Measurements from ENCODE around the gene LEMD2.

Gene LEMD2

GRCh38 chr6:33828452-33828763 is 39.5 kb upstream of the LEMD2 start:
- no peak overlapping the region for H3K27ac ChIP-seq (ENCODE audit: low read length)
- peaks cover 13% of the 10 kb centered on the region; the same call in 1 of the 2 replicates for H3K27me3 ChIP-seq (ENCODE audit: insufficient read depth, low read length)
- H3K9ac ChIP-seq (ENCODE audit: low read depth, low read length), result no peak overlapping the region; the same call in 1 of the 2 replicates
- H3K36me3 ChIP-seq (ENCODE audit: insufficient read depth, low read depth, low read length), result no peaks in the 10 kb centered on the region
- H3K4me3 ChIP-seq (ENCODE audit: low read length), result peak overlapping the region; percentile 21; the same call in 1 of the 2 replicates
- peaks cover 1% of the 10 kb centered on the region for H3K9me3 ChIP-seq (ENCODE audit: insufficient read depth, low read depth, low read length)
- H3K4me1 ChIP-seq (ENCODE audit: insufficient read depth, low read length), result peaks cover 20% of the 10 kb centered on the region; the same call in 1 of the 2 replicates

GRCh38 chr6:33827546-33828451 is 38.9 kb upstream of the LEMD2 start:
- H3K4me3 ChIP-seq (ENCODE audit: low read length), result no peak overlapping the region
- H3K9ac ChIP-seq (ENCODE audit: low read depth, low read length), result no peak overlapping the region
- H3K36me3 ChIP-seq (ENCODE audit: insufficient read depth, low read depth, low read length), result no peaks in the 10 kb centered on the region
- H3K27ac ChIP-seq (ENCODE audit: low read length), result no peak overlapping the region
- H3K4me1 ChIP-seq (ENCODE audit: insufficient read depth, low read length), result peaks cover 23% of the 10 kb centered on the region; the same call in 1 of the 2 replicates
- no peaks in the 10 kb centered on the region for H3K9me3 ChIP-seq (ENCODE audit: insufficient read depth, low read depth, low read length)
- H3K27me3 ChIP-seq (ENCODE audit: insufficient read depth, low read length), result peaks cover 13% of the 10 kb centered on the region; the same call in 1 of the 2 replicates

- H3K36me3 ChIP-seq (ENCODE audit: insufficient read depth, low read depth, low read length), result no peaks in the 10 kb centered on the region
- H3K4me1 ChIP-seq (ENCODE audit: insufficient read depth, low read length), result peaks cover 25% of the 10 kb centered on the region; the same call in 1 of the 2 replicates
- H3K4me3 ChIP-seq (ENCODE audit: low read length), result no peak overlapping the region
- H3K9ac ChIP-seq (ENCODE audit: low read depth, low read length), result no peak overlapping the region
- H3K9me3 ChIP-seq (ENCODE audit: insufficient read depth, low read depth, low read length), result no peaks in the 10 kb centered on the region
- peaks cover 13% of the 10 kb centered on the region; the same call in 1 of the 2 replicates for H3K27me3 ChIP-seq (ENCODE audit: insufficient read depth, low read length)
- no peak overlapping the region for H3K27ac ChIP-seq (ENCODE audit: low read length)
These were observed 37.6 kb upstream of the LEMD2 start for GRCh38 chr6:33826537-33826936.

GRCh38 chr6:33824461-33825154 is 35.7 kb upstream of the LEMD2 start:
- Histone ChIP-seq H3K36me3 (ENCODE audit: insufficient read depth, low read depth, low read length) (no peaks in the 10 kb centered on the region), H3K27ac (ENCODE audit: low read length) (no peak overlapping the region), H3K4me1 (ENCODE audit: insufficient read depth, low read length) (peaks cover 25% of the 10 kb centered on the region; the same call in 1 of the 2 replicates), H3K9me3 (ENCODE audit: insufficient read depth, low read depth, low read length) (no peaks in the 10 kb centered on the region), H3K9ac (ENCODE audit: low read depth, low read length) (no peak overlapping the region), H3K27me3 (ENCODE audit: insufficient read depth, low read length) (no peaks in the 10 kb centered on the region; the same call in 1 of the 2 replicates), H3K4me3 (ENCODE audit: low read length) (no peak overlapping the region)

GRCh38 chr6:33823806-33824205 is 34.9 kb upstream of the LEMD2 start:
- peaks cover 20% of the 10 kb centered on the region; the same call in 1 of the 2 replicates for H3K4me1 ChIP-seq (ENCODE audit: insufficient read depth, low read length)
- H3K27me3 ChIP-seq (ENCODE audit: insufficient read depth, low read length), result no peaks in the 10 kb centered on the region; the same call in 1 of the 2 replicates
- no peaks in the 10 kb centered on the region for H3K36me3 ChIP-seq (ENCODE audit: insufficient read depth, low read depth, low read length)
- H3K9me3 ChIP-seq (ENCODE audit: insufficient read depth, low read depth, low read length), result no peaks in the 10 kb centered on the region
- H3K9ac ChIP-seq (ENCODE audit: low read depth, low read length), result no peak overlapping the region
- no peak overlapping the region for H3K27ac ChIP-seq (ENCODE audit: low read length)
- H3K4me3 ChIP-seq (ENCODE audit: low read length), result no peak overlapping the region

- no peaks in the 10 kb centered on the region for H3K9me3 ChIP-seq (ENCODE audit: insufficient read depth, low read depth, low read length)
- H3K36me3 ChIP-seq (ENCODE audit: insufficient read depth, low read depth, low read length), result no peaks in the 10 kb centered on the region
- no peak overlapping the region for H3K27ac ChIP-seq (ENCODE audit: low read length)
- no peak overlapping the region for H3K4me3 ChIP-seq (ENCODE audit: low read length)
- H3K9ac ChIP-seq (ENCODE audit: low read depth, low read length), result no peak overlapping the region
- H3K4me1 ChIP-seq (ENCODE audit: insufficient read depth, low read length), result peaks cover 10% of the 10 kb centered on the region; the same call in 1 of the 2 replicates
- no peaks in the 10 kb centered on the region; the same call in 1 of the 2 replicates for H3K27me3 ChIP-seq (ENCODE audit: insufficient read depth, low read length)
These were observed 33.9 kb upstream of the LEMD2 start for GRCh38 chr6:33822575-33823395.

- Histone ChIP-seq H3K4me3 (ENCODE audit: low read length) (no peak overlapping the region), H3K9ac (ENCODE audit: low read depth, low read length) (no peak overlapping the region), H3K36me3 (ENCODE audit: insufficient read depth, low read depth, low read length) (no peaks in the 10 kb centered on the region), H3K9me3 (ENCODE audit: insufficient read depth, low read depth, low read length) (no peaks in the 10 kb centered on the region), H3K27me3 (ENCODE audit: insufficient read depth, low read length) (no peaks in the 10 kb centered on the region), H3K4me1 (ENCODE audit: insufficient read depth, low read length) (peaks cover 9% of the 10 kb centered on the region; the same call in 1 of the 2 replicates), H3K27ac (ENCODE audit: low read length) (no peak overlapping the region)
These were observed 32.0 kb upstream of the LEMD2 start for GRCh38 chr6:33820784-33821520.

- no peaks in the 10 kb centered on the region for H3K9me3 ChIP-seq (ENCODE audit: insufficient read depth, low read depth, low read length)
- H3K27me3 ChIP-seq (ENCODE audit: insufficient read depth, low read length), result no peaks in the 10 kb centered on the region
- no peak overlapping the region for H3K9ac ChIP-seq (ENCODE audit: low read depth, low read length)
- H3K4me3 ChIP-seq (ENCODE audit: low read length), result no peak overlapping the region
- no peak overlapping the region for H3K27ac ChIP-seq (ENCODE audit: low read length)
- peaks cover 13% of the 10 kb centered on the region; the same call in 1 of the 2 replicates for H3K4me1 ChIP-seq (ENCODE audit: insufficient read depth, low read length)
- no peaks in the 10 kb centered on the region for H3K36me3 ChIP-seq (ENCODE audit: insufficient read depth, low read depth, low read length)
These were observed 31.3 kb upstream of the LEMD2 start for GRCh38 chr6:33820243-33820642.

GRCh38 chr6:33819021-33819420 is 30.1 kb upstream of the LEMD2 start:
- H3K27ac ChIP-seq (ENCODE audit: low read length), result no peak overlapping the region
- no peaks in the 10 kb centered on the region for H3K27me3 ChIP-seq (ENCODE audit: insufficient read depth, low read length)
- no peak overlapping the region for H3K4me3 ChIP-seq (ENCODE audit: low read length)
- H3K36me3 ChIP-seq (ENCODE audit: insufficient read depth, low read depth, low read length), result no peaks in the 10 kb centered on the region
- H3K4me1 ChIP-seq (ENCODE audit: insufficient read depth, low read length), result peaks cover 13% of the 10 kb centered on the region; the same call in 1 of the 2 replicates
- no peak overlapping the region for H3K9ac ChIP-seq (ENCODE audit: low read depth, low read length)
- no peaks in the 10 kb centered on the region for H3K9me3 ChIP-seq (ENCODE audit: insufficient read depth, low read depth, low read length)

GRCh38 chr6:33818293-33818692 is 29.4 kb upstream of the LEMD2 start:
- Histone ChIP-seq H3K4me3 (ENCODE audit: low read length) (no peak overlapping the region), H3K27me3 (ENCODE audit: insufficient read depth, low read length) (no peaks in the 10 kb centered on the region), H3K9me3 (ENCODE audit: insufficient read depth, low read depth, low read length) (no peaks in the 10 kb centered on the region), H3K27ac (ENCODE audit: low read length) (no peak overlapping the region), H3K9ac (ENCODE audit: low read depth, low read length) (no peak overlapping the region), H3K36me3 (ENCODE audit: insufficient read depth, low read depth, low read length) (no peaks in the 10 kb centered on the region), H3K4me1 (ENCODE audit: insufficient read depth, low read length) (peaks cover 15% of the 10 kb centered on the region; the same call in 1 of the 2 replicates)

Data from iPS-20b (cell line).